Left lung (tissue), 14 donors: ENCODE data around the gene SET. TPM values are rescaled to one million over a fixed set of nuclear protein-coding genes. Genes with fewer than 3 reads are reported as not detected.

Experiments used
- ATAC-seq: fragments of 200-7000 bp; cut with Tn5 transposase; one replicate; pipeline ENCODE4 v1.9.1; 2020; ENCODE audit warnings: moderate library complexity
- DNase-seq, 4 donors: peaks; one replicate each; pipeline ENCODE4 v3.0.0-alpha.2; 2013 to 2020
- H3K27ac ChIP-seq, 2 donors: fragments of 200-600 bp; sonication (generic) in 1 of 2; one replicate each; pipeline versions ENCODE4 v1.5.0 to v1.8.0; 2020 to 2021
- H3K27me3 ChIP-seq, 2 donors: fragments of 200-600 bp; sonication (generic) in 1 of 2; one replicate each; pipeline versions ENCODE4 v1.5.0 to v1.8.0; 2020 to 2021
- H3K36me3 ChIP-seq, 2 donors: fragments of 200-600 bp; sonication (generic) in 1 of 2; one replicate each; pipeline versions ENCODE4 v1.5.0 to v1.8.0; 2020 to 2021
- H3K4me1 ChIP-seq, 2 donors: fragments of 200-600 bp; one replicate each; pipeline ENCODE4 v1.8.0; 2021
- H3K4me3 ChIP-seq, 2 donors: fragments of 200-600 bp; sonication (generic) in 1 of 2; one replicate each; pipeline versions ENCODE4 v1.5.0 to v1.8.0; 2020 to 2021; ENCODE audit warnings: mild to moderate bottlenecking in 1 of 2
- H3K9me3 ChIP-seq, 2 donors: fragments of 200-600 bp; sonication (generic) in 1 of 2; one replicate each; pipeline versions ENCODE4 v1.5.0 to v1.8.0; 2020 to 2021
- CTCF ChIP-seq, 2 donors: fragments of 200-600 bp; sonication (generic) in 1 of 2; IDR thresholded peaks; one replicate each; pipeline versions ENCODE4 v1.5.0 to v1.8.0; 2021; ENCODE audit warnings: antibody characterized with exemption in 2 of 2
- intact Hi-C, 2 donors: fragments of 100-400 bp; cut with DNase I; formaldehyde crosslinking; loops; one replicate each; pipeline versions ENCODE4 v1.11.2 to v1.14.2; 2022
- long read RNA-seq, 12 donors: library from polyadenylated mRNA in 2 of 12; unstranded in 2 of 12; transcript quantifications; one replicate each; pipeline ENCODE4 v2.0.0 and lab custom pipeline, GENCODE V29; 2019 to 2026
- polyA plus RNA-seq, 6 donors: library from polyadenylated mRNA; unstranded; fragments of 120-200 nt; gene quantifications; one replicate each; pipeline ENCODE4 v1.2.1, GENCODE V29; 2013; ENCODE audit not compliant: insufficient read length in 6 of 6
- total RNA-seq, 2 donors: library from RNA; stranded (reverse); fragmentation: NEBNext Ultra II Directional; extraction: Animal tissue kit (Norgen Biotek cat#: 25700); gene quantifications; one replicate each; pipeline ENCODE4 v1.2.1, GENCODE V29; 2021
- donor health status: DM: no; HTN: yes; CAD: no.
- donor health status: DM: no; HTN: no; CAD: no.

The SET gene
- total RNA-seq, result 100 to 1,000 TPM; 249 to 294 TPM
- polyA plus RNA-seq, result 100 to 1,000 TPM; 470 to 615 (median 549) TPM
- long read RNA-seq, donor 1, transcript SET-204 (8 exons, 2,850 nt), result minor isoform, 6 of 394 reads
- long read RNA-seq, donor 1, transcript SET-201 (8 exons, 2,915 nt), result major isoform, 160 of 394 reads
- long read RNA-seq, donor 1, partial matches to known transcripts, result 226 of 394 reads
- long read RNA-seq, donor 1, other reads (novel, unspliced or antisense), result 0 of 394 reads
- long read RNA-seq, donor 2, transcript SET-201 (8 exons, 2,915 nt), result major isoform, 119 of 397 reads
- long read RNA-seq, donor 2, transcript SET-204 (8 exons, 2,850 nt), result minor isoform, 15 of 397 reads
- long read RNA-seq, donor 2, partial matches to known transcripts, result 260 of 397 reads
- long read RNA-seq, donor 2, other reads (novel, unspliced or antisense), result 0 of 397 reads
- long read RNA-seq, donor 3, transcript SET-201 (8 exons, 2,915 nt), result major isoform, 146 of 203 reads
- long read RNA-seq, donor 3, transcript SET-204 (8 exons, 2,850 nt), result minor isoform, 10 of 203 reads
- long read RNA-seq, donor 3, partial matches to known transcripts, result 47 of 203 reads
- long read RNA-seq, donor 3, other reads (novel, unspliced or antisense), result 0 of 203 reads
- long read RNA-seq, donor 4, transcript SET-204 (8 exons, 2,850 nt), result major isoform, 25 of 86 reads
- long read RNA-seq, donor 4, transcript SET-201 (8 exons, 2,915 nt), result minor isoform, 9 of 86 reads
- long read RNA-seq, donor 4, partial matches to known transcripts, result 18 of 86 reads
- long read RNA-seq, donor 4, other reads (novel, unspliced or antisense), result 34 of 86 reads
- long read RNA-seq, donor 5, transcript SET-201 (8 exons, 2,915 nt), result major isoform, 117 of 188 reads
- long read RNA-seq, donor 5, transcript SET-204 (8 exons, 2,850 nt), result minor isoform, 11 of 188 reads
- long read RNA-seq, donor 5, partial matches to known transcripts, result 60 of 188 reads
- long read RNA-seq, donor 5, other reads (novel, unspliced or antisense), result 0 of 188 reads
- long read RNA-seq, donor 6, transcript SET-201 (8 exons, 2,915 nt), result major isoform, 149 of 227 reads
- long read RNA-seq, donor 6, transcript SET-204 (8 exons, 2,850 nt), result minor isoform, 13 of 227 reads
- long read RNA-seq, donor 6, partial matches to known transcripts, result 65 of 227 reads
- long read RNA-seq, donor 6, other reads (novel, unspliced or antisense), result 0 of 227 reads
- long read RNA-seq, donor 7, transcript SET-204 (8 exons, 2,850 nt), result minor isoform, 6 of 120 reads
- long read RNA-seq, donor 7, transcript SET-201 (8 exons, 2,915 nt), result major isoform, 85 of 120 reads
- long read RNA-seq, donor 7, partial matches to known transcripts, result 29 of 120 reads
- long read RNA-seq, donor 7, other reads (novel, unspliced or antisense), result 0 of 120 reads
- long read RNA-seq, donor 8, transcript SET-201 (8 exons, 2,915 nt), result major isoform, 143 of 192 reads
- long read RNA-seq, donor 8, transcript SET-204 (8 exons, 2,850 nt), result minor isoform, 6 of 192 reads
- long read RNA-seq, donor 8, partial matches to known transcripts, result 43 of 192 reads
- long read RNA-seq, donor 8, other reads (novel, unspliced or antisense), result 0 of 192 reads
- long read RNA-seq, donor 9, partial matches to known transcripts, result 0 of 1 reads
- long read RNA-seq, donor 9, other reads (novel, unspliced or antisense), result 0 of 1 reads
- long read RNA-seq, donor 10, transcript SET-204 (8 exons, 2,850 nt), result major isoform, 13 of 29 reads
- long read RNA-seq, donor 10, partial matches to known transcripts, result 4 of 29 reads
- long read RNA-seq, donor 10, other reads (novel, unspliced or antisense), result 8 of 29 reads
- long read RNA-seq, donor 11, transcript SET-201 (8 exons, 2,915 nt), result major isoform, 124 of 280 reads
- long read RNA-seq, donor 11, transcript SET-204 (8 exons, 2,850 nt), result minor isoform, 6 of 280 reads
- long read RNA-seq, donor 11, partial matches to known transcripts, result 150 of 280 reads
- long read RNA-seq, donor 11, other reads (novel, unspliced or antisense), result 0 of 280 reads
- long read RNA-seq, donor 12, transcript SET-201 (8 exons, 2,915 nt), result major isoform, 93 of 146 reads
- long read RNA-seq, donor 12, partial matches to known transcripts, result 48 of 146 reads
- long read RNA-seq, donor 12, other reads (novel, unspliced or antisense), result 0 of 146 reads

- peak within 1 kb of the TSS; percentile 68 to 90 for H3K4me3 ChIP-seq
- no peaks in the 10 kb centered on the region for H3K9me3 ChIP-seq
- intact Hi-C loops, result no loop called here
- peak within 1 kb of the TSS; percentile 96 to 97 for H3K27ac ChIP-seq
- H3K4me1 ChIP-seq, result peaks cover 27 to 66% of the 10 kb centered on the region in 2 donors
- DNase-seq (peak; percentile 95 to 98 (median 96)), ATAC-seq (peak; percentile 86)
- no peak for TF ChIP-seq CTCF (IDR thresholded peaks at IDR 0.05)
- peaks cover 8 to 24% of the 10 kb centered on the region in 2 donors for H3K36me3 ChIP-seq
- H3K27me3 ChIP-seq, result no peaks in the 10 kb centered on the region
Measured at GRCh38 chr9:128688501-128689292, at the start of gene SET. Gene SET, plus strand, starts transcription at chr9:128689222. Its CDS starts 361 bp downstream, at chr9:128689583.

GRCh38 chr9:128640603-128641002 lies 48.4 kb upstream of the SET start:
- Histone ChIP-seq H3K4me1 (peaks cover 0 to 8% of the 10 kb centered on the region in 2 donors), H3K4me3 (no peak overlapping the region), H3K9me3 (no peaks in the 10 kb centered on the region), H3K27ac (no peak overlapping the region), H3K27me3 (no peaks in the 10 kb centered on the region), H3K36me3 (peaks cover 0 to 19% of the 10 kb centered on the region in 2 donors)
- ATAC-seq (no peak), DNase-seq (no peak)
- intact Hi-C loops, result no loop called here
- no peak for TF ChIP-seq CTCF (IDR thresholded peaks at IDR 0.05)

GRCh38 chr9:128642675-128643245 lies 46.3 kb upstream of the SET start:
- Histone ChIP-seq H3K36me3 (peaks cover 0 to 19% of the 10 kb centered on the region in 2 donors), H3K27ac (no peak overlapping the region), H3K4me1 (no peaks in the 10 kb centered on the region), H3K27me3 (no peaks in the 10 kb centered on the region), H3K9me3 (no peaks in the 10 kb centered on the region), H3K4me3 (no peak overlapping the region)
- TF ChIP-seq CTCF (IDR thresholded peaks at IDR 0.05), result no peak
- ATAC-seq (no peak), DNase-seq (no peak)
- intact Hi-C loops, result no loop called here
